Ovary (tissue), 3 donors: ENCODE measurements around the gene NPAS4.

Source experiments
- POLR2A ChIP-seq: fragments of 450-650 bp; IDR thresholded peaks from one replicate; pipeline ENCODE4 v1.6.1; 2017; ENCODE audit warnings: antibody characterized with exemption, mild to moderate bottlenecking, moderate library complexity
- TF ChIP-seq, protein P1 (sequence below), 3 donors: fragments of 450-650 bp in 2 of 3; fragments of 200-600 bp in 1 of 3; IDR thresholded peaks; one replicate each; pipeline versions ENCODE4 v1.5.1 to v1.8.0; 2016 to 2022; ENCODE audit warnings: antibody characterized with exemption in 3 of 3, mild to moderate bottlenecking in 1 of 3
- donor health status: DM: no; HTN: no; CAD: no.

- TF ChIP-seq, protein P1, sequence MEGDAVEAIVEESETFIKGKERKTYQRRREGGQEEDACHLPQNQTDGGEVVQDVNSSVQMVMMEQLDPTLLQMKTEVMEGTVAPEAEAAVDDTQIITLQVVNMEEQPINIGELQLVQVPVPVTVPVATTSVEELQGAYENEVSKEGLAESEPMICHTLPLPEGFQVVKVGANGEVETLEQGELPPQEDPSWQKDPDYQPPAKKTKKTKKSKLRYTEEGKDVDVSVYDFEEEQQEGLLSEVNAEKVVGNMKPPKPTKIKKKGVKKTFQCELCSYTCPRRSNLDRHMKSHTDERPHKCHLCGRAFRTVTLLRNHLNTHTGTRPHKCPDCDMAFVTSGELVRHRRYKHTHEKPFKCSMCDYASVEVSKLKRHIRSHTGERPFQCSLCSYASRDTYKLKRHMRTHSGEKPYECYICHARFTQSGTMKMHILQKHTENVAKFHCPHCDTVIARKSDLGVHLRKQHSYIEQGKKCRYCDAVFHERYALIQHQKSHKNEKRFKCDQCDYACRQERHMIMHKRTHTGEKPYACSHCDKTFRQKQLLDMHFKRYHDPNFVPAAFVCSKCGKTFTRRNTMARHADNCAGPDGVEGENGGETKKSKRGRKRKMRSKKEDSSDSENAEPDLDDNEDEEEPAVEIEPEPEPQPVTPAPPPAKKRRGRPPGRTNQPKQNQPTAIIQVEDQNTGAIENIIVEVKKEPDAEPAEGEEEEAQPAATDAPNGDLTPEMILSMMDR (IDR thresholded peaks at IDR 0.05), result peak in 2 of 3 donors; percentile 41 to 64
- no peak for TF ChIP-seq POLR2A
Measured at GRCh38 chr11:66467034-66467659, 46.3 kb downstream of the NPAS4 start.
